ENCODE data around the gene HOXD3.

HOXD3 gene

GRCh38 chr2:176182671-176183070 lies 25.6 kb downstream of the HOXD3 start:
- DNase-seq, result no peak

GRCh38 chr2:176184749-176185148 lies 27.6 kb downstream of the HOXD3 start:
- DNase-seq, result no peak

- no peak for DNase-seq
These were observed 28.9 kb downstream of the HOXD3 start for GRCh38 chr2:176186024-176186423.

GRCh38 chr2:176187200-176187898 lies 30.2 kb downstream of the HOXD3 start:
- DNase-seq, result no peak

GRCh38 chr2:176187899-176188773 lies 31.0 kb downstream of the HOXD3 start, which contains the start of gene HOXD1:
TSS of gene HOXD1 (plus strand) at chr2:176188668. CDS start at chr2:176188802, 134 bp downstream.
- peak; percentile 75 for DNase-seq

GRCh38 chr2:176188774-176189680 lies 31.9 kb downstream of the HOXD3 start:
- no peak for DNase-seq

- no peak for DNase-seq
These were observed 32.9 kb downstream of the HOXD3 start for GRCh38 chr2:176189681-176190641.

GRCh38 chr2:176192351-176192750 lies 35.2 kb downstream of the HOXD3 start:
- DNase-seq, result no peak

GRCh38 chr2:176193048-176193447 lies 35.9 kb downstream of the HOXD3 start:
- no peak for DNase-seq

GRCh38 chr2:176199902-176200301 lies 42.8 kb downstream of the HOXD3 start:
- DNase-seq, result no peak

- DNase-seq, result no peak
These were observed 43.9 kb downstream of the HOXD3 start for GRCh38 chr2:176200971-176201370.

GRCh38 chr2:176202491-176202890 lies 45.4 kb downstream of the HOXD3 start:
- DNase-seq, result no peak

GRCh38 chr2:176205126-176205525 lies 48.0 kb downstream of the HOXD3 start:
- no peak for DNase-seq

GRCh38 chr2:176206136-176206535 lies 49.0 kb downstream of the HOXD3 start:
- no peak for DNase-seq

- DNase-seq, result no peak
These were observed 49.6 kb downstream of the HOXD3 start for GRCh38 chr2:176206682-176207081.

GRCh38 chr2:176211110-176211509 lies 54.0 kb downstream of the HOXD3 start:
- DNase-seq, result no peak

- DNase-seq, result no peak
These were observed 55.2 kb downstream of the HOXD3 start for GRCh38 chr2:176212276-176212675.

- DNase-seq, result no peak
These were observed 56.3 kb downstream of the HOXD3 start for GRCh38 chr2:176213406-176213805.

All from NCI-H774 (cell line).